HCT116 (cell line): ENCODE measurements around the gene RHOH. TPM values are rescaled to one million over a fixed set of nuclear protein-coding genes. Genes with fewer than 3 reads are reported as not detected.

Experiments used
- ATAC-seq: fragments of 200-7000 bp; cut with Tn5 transposase; 2 replicates; pipeline ENCODE4 v1.9.1; 2020; ENCODE audit warnings: mild to moderate bottlenecking, moderate library complexity
- BruUV-seq: library from RNA; stranded (reverse); fragments of 400-500 nt; replicated peaks from 2 replicates; lab custom pipeline; 2021; lab: Mats Ljungman, UMichigan
- CTCF ChIA-PET: fragments of 300-600 bp; sonication (Branson Sonifier 250); formaldehyde crosslinking; loops from one replicate; lab custom pipeline; 2021; ENCODE audit warnings: antibody characterized with exemption; lab: Charles Lee
- POLR2A ChIA-PET: fragments of 300-600, 350-600 bp; sonication (Branson Sonifier 250); formaldehyde crosslinking; loops from one replicate; lab custom pipeline; 2021; ENCODE audit warnings: antibody characterized with exemption; lab: Charles Lee
- RAD21 ChIA-PET, 2 experiments: fragments of 300-600 bp; sonication (Branson Sonifier 250); formaldehyde crosslinking; loops; one replicate each; lab custom pipeline; 2023; ENCODE audit warnings: low total read pairs in 2 of 2; ENCODE audit not compliant: uncharacterized antibody in 2 of 2, unreplicated experiment in 2 of 2, low non-redundant PET in 1 of 2; lab: Charles Lee
- DNase-seq: peaks from one replicate; pipeline ENCODE4 v3.0.0-alpha.2; 2010; ENCODE audit warnings: low read depth, low spot score
- H2AFZ ChIP-seq: fragments of 200-600 bp; shearing (Covaris generic), sonication (generic); 2 replicates; pipeline ENCODE4 v1.6.1; 2017; ENCODE audit warnings: low read depth, mixed run types, mixed read lengths, antibody characterized with exemption, low read length; ENCODE audit not compliant: poor library complexity, severe bottlenecking
- H3K27ac ChIP-seq: 2 replicates; pipeline ENCODE4 v1.5.1; 2012; ENCODE audit warnings: low read depth, low read length
- H3K27me3 ChIP-seq: fragments of 200-600 bp; sonication (generic); 2 replicates; pipeline ENCODE4 v1.6.1; 2016; ENCODE audit warnings: mixed run types, low read length, mixed read lengths; ENCODE audit not compliant: insufficient read depth
- H3K36me3 ChIP-seq, 2 experiments: fragments of 200-500 bp in 1 of 2; fragments of 200-600 bp in 1 of 2; sonication (Bioruptor generic) in 1 of 2; sonication (generic) in 1 of 2; 2 replicates each; pipeline versions ENCODE4 v1.5.1 to v1.6.1; 2014 to 2016; ENCODE audit warnings: low read length in 2 of 2, inconsistent platforms in 1 of 2, mixed read lengths in 1 of 2, mixed run types in 1 of 2; ENCODE audit not compliant: insufficient read depth in 2 of 2, control insufficient read depth in 1 of 2
- H3K4me1 ChIP-seq, 2 experiments: fragments of 200-600 bp in 1 of 2; sonication (generic) in 1 of 2; 2 replicates each; pipeline versions ENCODE4 v1.5.1 to v1.6.1; 2012 to 2017; ENCODE audit warnings: low read length in 2 of 2, inconsistent platforms in 1 of 2, mild to moderate bottlenecking in 1 of 2, mixed read lengths in 1 of 2, mixed run types in 1 of 2, moderate library complexity in 1 of 2; ENCODE audit not compliant: insufficient read depth in 2 of 2, control insufficient read depth in 1 of 2
- H3K4me2 ChIP-seq: fragments of 200-600 bp; sonication (generic); 2 replicates; pipeline ENCODE4 v1.6.1; 2017; ENCODE audit warnings: mixed run types, low read length, mixed read lengths
- H3K4me3 ChIP-seq, 2 experiments: fragments of 200-600 bp in 1 of 2; sonication (generic) in 1 of 2; replicated peaks in 1 of 2; 2 replicates each; pipeline ENCODE4 v1.5.1; 2011 to 2016; ENCODE audit warnings: low read length in 2 of 2, control low read depth in 1 of 2, low read depth in 1 of 2, mild to moderate bottlenecking in 1 of 2, mixed read lengths in 1 of 2, mixed run types in 1 of 2
- H3K79me2 ChIP-seq: fragments of 200-600 bp; sonication (generic); 2 replicates; pipeline ENCODE4 v1.6.1; 2017; ENCODE audit warnings: mild to moderate bottlenecking, mixed run types, low read length, moderate library complexity, mixed read lengths; ENCODE audit not compliant: insufficient read depth
- H3K9ac ChIP-seq: fragments of 200-600 bp; sonication (generic); 2 replicates; pipeline ENCODE4 v1.6.1; 2016; ENCODE audit warnings: low read length, mixed read lengths
- H3K9me2 ChIP-seq: fragments of 200-600 bp; sonication (generic), shearing (Covaris generic); 2 replicates; pipeline ENCODE4 v1.6.1; 2017; ENCODE audit warnings: mixed run types, mild to moderate bottlenecking, moderate library complexity; ENCODE audit not compliant: insufficient read depth
- H3K9me3 ChIP-seq, 2 experiments: fragments of 200-500 bp in 1 of 2; fragments of 200-600 bp in 1 of 2; sonication (Bioruptor generic) in 1 of 2; sonication (generic) in 1 of 2; 2 replicates each; pipeline ENCODE4 v1.6.1; 2014 to 2017; ENCODE audit warnings: low read length in 2 of 2, mixed read lengths in 2 of 2, inconsistent platforms in 1 of 2, low read depth in 1 of 2, mild to moderate bottlenecking in 1 of 2, mixed run types in 1 of 2, moderate library complexity in 1 of 2; ENCODE audit not compliant: control insufficient read depth in 1 of 2, insufficient read depth in 1 of 2
- H4K20me1 ChIP-seq: fragments of 200-600 bp; sonication (generic), shearing (Covaris generic); 2 replicates; pipeline ENCODE4 v1.6.1; 2017; ENCODE audit warnings: mixed run types, mild to moderate bottlenecking, moderate library complexity; ENCODE audit not compliant: insufficient read depth
- CEBPB ChIP-seq: IDR thresholded peaks from 2 replicates; pipeline ENCODE4 v1.6.1; 2012; ENCODE audit warnings: low read depth
- EZH2phosphoT487 ChIP-seq: fragments of 200-600 bp; IDR thresholded peaks from 2 replicates; pipeline ENCODE4 v1.6.1; 2018; ENCODE audit warnings: antibody characterized with exemption, borderline replicate concordance
- POLR2AphosphoS5 ChIP-seq: IDR thresholded peaks from 2 replicates; pipeline ENCODE4 v1.6.1; 2011; ENCODE audit warnings: mild to moderate bottlenecking, low read depth, low read length, moderate library complexity
- RAD21 ChIP-seq: IDR thresholded peaks from 2 replicates; pipeline ENCODE4 v1.6.1; 2012; ENCODE audit warnings: low read depth, mild to moderate bottlenecking
- intact Hi-C: fragments of 100-400 bp; cut with micrococcal nuclease; formaldehyde crosslinking; loops from 2 replicates; pipeline ENCODE4 v1.10.0; 2022
- total RNA-seq: library from RNA; stranded (reverse); gene quantifications from one replicate; pipeline ENCODE4 v1.2.1, GENCODE V29; 2021; ENCODE audit not compliant: unreplicated experiment
- TF ChIP-seq, protein P1 (sequence below), 3 experiments: fragments of 200-600 bp in 1 of 3; sonication (generic) in 1 of 3; IDR thresholded peaks in 2 of 3; conservative IDR thresholded peaks in 1 of 3; 2 replicates each; pipeline ENCODE4 v1.5.1; 2012 to 2017; ENCODE audit warnings: low read depth in 2 of 3, low read length in 2 of 3, antibody characterized with exemption in 1 of 3, borderline replicate concordance in 1 of 3, control low read depth in 1 of 3, mild to moderate bottlenecking in 1 of 3, mixed read lengths in 1 of 3, mixed run types in 1 of 3, moderate library complexity in 1 of 3; ENCODE audit not compliant: insufficient read depth in 1 of 3
- TF ChIP-seq, protein P2 (sequence below): IDR thresholded peaks from 2 replicates; pipeline ENCODE4 v1.6.1; 2012

RHOH gene
- total RNA-seq, 1 experiment from 2014 or later, result 0.74 TPM

DNA sequence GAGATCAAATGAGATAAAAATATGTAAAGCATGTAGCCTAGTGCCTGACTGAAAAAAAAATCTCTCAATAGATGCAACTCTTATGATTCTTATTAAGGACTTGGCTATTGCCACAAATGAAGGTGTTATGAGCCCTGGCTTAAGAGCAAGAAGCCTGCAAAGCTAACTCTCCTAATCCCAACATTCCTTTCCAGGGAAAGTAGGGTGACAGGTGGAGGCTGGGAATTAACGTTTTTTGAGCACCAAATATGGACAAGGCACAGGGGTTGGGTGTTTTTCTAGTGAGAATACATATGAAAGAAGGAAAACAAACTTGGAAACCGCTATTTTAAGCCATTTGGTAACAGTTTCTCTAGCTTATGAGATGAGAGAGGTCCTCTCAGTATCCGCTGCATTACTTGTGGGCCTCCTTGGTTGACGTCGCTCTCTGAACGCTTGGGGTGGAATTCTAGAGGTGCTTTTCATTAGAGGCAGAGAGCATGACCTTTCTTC lies 2.4 kb downstream of the RHOH start:
- no peak overlapping the region for H3K9ac ChIP-seq

More for the DNA sequence above, 2.4 kb downstream of the RHOH start:
- no peak overlapping the region for H3K27ac ChIP-seq
- ChIA-PET CTCF (no interaction called here), RAD21 (no interaction called here), POLR2A (no interaction called here)
- H2AFZ ChIP-seq, result no peak overlapping the region
- H3K9me3 ChIP-seq, result no peaks in the 10 kb centered on the region
- no peaks in the 10 kb centered on the region for H4K20me1 ChIP-seq
- no peak overlapping the region for H3K4me3 ChIP-seq
- H3K79me2 ChIP-seq, result no peaks in the 10 kb centered on the region
- H3K9me2 ChIP-seq, result no peaks in the 10 kb centered on the region
- ATAC-seq (no peak), DNase-seq (no peak)
- H3K27me3 ChIP-seq, result no peaks in the 10 kb centered on the region
- intact Hi-C loops, result no loop called here
- no peaks in the 10 kb centered on the region for H3K36me3 ChIP-seq
- BruUV-seq, result no TSS peak
- TF ChIP-seq, protein P1, sequence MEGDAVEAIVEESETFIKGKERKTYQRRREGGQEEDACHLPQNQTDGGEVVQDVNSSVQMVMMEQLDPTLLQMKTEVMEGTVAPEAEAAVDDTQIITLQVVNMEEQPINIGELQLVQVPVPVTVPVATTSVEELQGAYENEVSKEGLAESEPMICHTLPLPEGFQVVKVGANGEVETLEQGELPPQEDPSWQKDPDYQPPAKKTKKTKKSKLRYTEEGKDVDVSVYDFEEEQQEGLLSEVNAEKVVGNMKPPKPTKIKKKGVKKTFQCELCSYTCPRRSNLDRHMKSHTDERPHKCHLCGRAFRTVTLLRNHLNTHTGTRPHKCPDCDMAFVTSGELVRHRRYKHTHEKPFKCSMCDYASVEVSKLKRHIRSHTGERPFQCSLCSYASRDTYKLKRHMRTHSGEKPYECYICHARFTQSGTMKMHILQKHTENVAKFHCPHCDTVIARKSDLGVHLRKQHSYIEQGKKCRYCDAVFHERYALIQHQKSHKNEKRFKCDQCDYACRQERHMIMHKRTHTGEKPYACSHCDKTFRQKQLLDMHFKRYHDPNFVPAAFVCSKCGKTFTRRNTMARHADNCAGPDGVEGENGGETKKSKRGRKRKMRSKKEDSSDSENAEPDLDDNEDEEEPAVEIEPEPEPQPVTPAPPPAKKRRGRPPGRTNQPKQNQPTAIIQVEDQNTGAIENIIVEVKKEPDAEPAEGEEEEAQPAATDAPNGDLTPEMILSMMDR (IDR thresholded peaks at IDR 0.05 in 2 of 3, conservative IDR thresholded peaks at IDR 0.05 in 1 of 3; ENCODE audit: borderline replicate concordance in 1 of 3, insufficient read depth in 1 of 3, low read depth in 2 of 3, low read length in 2 of 3), result no peak
- TF ChIP-seq POLR2AphosphoS5 (no peak), RAD21 (no peak), EZH2phosphoT487 (no peak), CEBPB (no peak)
- TF ChIP-seq, protein P2, sequence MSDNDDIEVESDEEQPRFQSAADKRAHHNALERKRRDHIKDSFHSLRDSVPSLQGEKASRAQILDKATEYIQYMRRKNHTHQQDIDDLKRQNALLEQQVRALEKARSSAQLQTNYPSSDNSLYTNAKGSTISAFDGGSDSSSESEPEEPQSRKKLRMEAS, result no peak
- H3K4me1 ChIP-seq, result no peaks in the 10 kb centered on the region
- H3K4me2 ChIP-seq, result no peak overlapping the region
